ENCODE results near the gene TAX1BP1. TPM values are rescaled to one million over a fixed set of nuclear protein-coding genes. Genes with fewer than 3 reads are reported as not detected.

The TAX1BP1 gene
- total and polyA plus RNA-seq, 2 experiments from 2014 or later, result 56.5 to 87.9 TPM

DNA sequence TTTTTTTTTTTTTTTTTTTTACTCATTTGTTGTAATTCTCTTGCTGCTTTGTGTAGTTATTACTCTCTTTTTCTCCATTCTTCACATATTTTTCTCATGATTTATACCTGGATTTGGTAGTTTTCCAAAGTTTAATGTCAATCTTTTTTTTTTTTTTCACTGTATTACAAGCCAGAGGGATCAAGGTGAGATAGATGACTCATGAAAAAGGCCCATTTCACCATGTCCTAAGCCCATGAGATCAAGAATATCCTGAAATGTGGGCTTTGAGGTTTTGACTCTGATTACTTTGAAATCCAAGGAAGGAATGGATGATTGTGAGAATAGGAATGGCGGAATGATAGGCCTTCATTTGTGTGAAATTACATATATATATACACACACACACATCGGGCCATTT, 31.1 kb downstream of the TAX1BP1 start (continued):
- TF ChIP-seq, protein P1, sequence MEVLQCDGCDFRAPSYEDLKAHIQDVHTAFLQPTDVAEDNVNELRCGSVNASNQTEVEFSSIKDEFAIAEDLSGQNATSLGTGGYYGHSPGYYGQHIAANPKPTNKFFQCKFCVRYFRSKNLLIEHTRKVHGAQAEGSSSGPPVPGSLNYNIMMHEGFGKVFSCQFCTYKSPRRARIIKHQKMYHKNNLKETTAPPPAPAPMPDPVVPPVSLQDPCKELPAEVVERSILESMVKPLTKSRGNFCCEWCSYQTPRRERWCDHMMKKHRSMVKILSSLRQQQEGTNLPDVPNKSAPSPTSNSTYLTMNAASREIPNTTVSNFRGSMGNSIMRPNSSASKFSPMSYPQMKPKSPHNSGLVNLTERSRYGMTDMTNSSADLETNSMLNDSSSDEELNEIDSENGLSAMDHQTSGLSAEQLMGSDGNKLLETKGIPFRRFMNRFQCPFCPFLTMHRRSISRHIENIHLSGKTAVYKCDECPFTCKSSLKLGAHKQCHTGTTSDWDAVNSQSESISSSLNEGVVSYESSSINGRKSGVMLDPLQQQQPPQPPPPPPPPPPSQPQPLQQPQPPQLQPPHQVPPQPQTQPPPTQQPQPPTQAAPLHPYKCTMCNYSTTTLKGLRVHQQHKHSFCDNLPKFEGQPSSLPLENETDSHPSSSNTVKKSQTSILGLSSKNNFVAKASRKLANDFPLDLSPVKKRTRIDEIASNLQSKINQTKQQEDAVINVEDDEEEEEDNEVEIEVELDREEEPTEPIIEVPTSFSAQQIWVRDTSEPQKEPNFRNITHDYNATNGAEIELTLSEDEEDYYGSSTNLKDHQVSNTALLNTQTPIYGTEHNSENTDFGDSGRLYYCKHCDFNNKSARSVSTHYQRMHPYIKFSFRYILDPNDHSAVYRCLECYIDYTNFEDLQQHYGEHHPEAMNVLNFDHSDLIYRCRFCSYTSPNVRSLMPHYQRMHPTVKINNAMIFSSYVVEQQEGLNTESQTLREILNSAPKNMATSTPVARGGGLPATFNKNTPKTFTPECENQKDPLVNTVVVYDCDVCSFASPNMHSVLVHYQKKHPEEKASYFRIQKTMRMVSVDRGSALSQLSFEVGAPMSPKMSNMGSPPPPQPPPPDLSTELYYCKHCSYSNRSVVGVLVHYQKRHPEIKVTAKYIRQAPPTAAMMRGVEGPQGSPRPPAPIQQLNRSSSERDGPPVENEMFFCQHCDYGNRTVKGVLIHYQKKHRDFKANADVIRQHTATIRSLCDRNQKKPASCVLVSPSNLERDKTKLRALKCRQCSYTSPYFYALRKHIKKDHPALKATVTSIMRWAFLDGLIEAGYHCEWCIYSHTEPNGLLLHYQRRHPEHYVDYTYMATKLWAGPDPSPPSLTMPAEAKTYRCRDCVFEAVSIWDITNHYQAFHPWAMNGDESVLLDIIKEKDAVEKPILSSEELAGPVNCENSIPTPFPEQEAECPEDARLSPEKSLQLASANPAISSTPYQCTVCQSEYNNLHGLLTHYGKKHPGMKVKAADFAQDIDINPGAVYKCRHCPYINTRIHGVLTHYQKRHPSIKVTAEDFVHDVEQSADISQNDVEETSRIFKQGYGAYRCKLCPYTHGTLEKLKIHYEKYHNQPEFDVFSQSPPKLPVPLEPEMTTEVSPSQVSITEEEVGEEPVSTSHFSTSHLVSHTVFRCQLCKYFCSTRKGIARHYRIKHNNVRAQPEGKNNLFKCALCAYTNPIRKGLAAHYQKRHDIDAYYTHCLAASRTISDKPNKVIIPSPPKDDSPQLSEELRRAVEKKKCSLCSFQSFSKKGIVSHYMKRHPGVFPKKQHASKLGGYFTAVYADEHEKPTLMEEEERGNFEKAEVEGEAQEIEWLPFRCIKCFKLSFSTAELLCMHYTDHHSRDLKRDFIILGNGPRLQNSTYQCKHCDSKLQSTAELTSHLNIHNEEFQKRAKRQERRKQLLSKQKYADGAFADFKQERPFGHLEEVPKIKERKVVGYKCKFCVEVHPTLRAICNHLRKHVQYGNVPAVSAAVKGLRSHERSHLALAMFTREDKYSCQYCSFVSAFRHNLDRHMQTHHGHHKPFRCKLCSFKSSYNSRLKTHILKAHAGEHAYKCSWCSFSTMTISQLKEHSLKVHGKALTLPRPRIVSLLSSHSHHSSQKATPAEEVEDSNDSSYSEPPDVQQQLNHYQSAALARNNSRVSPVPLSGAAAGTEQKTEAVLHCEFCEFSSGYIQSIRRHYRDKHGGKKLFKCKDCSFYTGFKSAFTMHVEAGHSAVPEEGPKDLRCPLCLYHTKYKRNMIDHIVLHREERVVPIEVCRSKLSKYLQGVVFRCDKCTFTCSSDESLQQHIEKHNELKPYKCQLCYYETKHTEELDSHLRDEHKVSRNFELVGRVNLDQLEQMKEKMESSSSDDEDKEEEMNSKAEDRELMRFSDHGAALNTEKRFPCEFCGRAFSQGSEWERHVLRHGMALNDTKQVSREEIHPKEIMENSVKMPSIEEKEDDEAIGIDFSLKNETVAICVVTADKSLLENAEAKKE (CRISPR knock-in tag; IDR thresholded peaks at IDR 0.05), result no peak
- TF ChIP-seq POLR2AphosphoS5 (IDR thresholded peaks at IDR 0.05; ENCODE audit: low read depth), result no peak

DNA sequence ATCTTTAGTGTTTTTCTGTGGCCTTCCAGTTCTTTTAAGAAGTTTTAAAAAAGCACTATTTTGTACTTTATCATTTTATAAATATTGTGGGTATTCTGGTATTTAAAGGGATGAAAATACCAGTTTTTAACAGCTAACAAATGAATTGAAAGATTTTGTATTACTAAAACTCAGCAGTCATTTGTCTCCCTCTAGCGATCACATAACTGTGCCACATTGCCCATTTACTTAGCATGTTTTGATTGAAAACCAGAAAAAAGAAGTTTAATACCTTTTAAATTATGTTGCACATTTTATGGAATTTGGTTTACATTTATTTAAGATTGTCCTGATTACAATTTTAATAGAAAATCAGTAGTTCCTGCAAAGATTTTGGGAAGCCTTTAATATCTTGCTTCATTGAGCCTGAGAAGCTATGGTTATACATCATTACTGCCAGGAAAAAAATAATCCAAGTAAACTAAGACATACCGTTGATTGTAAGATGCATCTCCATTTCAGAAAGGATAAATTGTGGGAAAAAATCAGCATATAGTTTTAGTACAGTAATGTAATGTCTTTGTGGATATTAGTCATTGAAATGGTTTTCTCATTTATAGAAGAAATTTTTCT, 34.9 kb downstream of the TAX1BP1 start:
- H3K4me3 ChIP-seq, result no peak overlapping the region
- H3K79me2 ChIP-seq (replicated peaks; ENCODE audit: insufficient read depth), result peaks cover 13% of the 10 kb centered on the region; the same call in 1 of the 2 replicates
- H3K27me3 ChIP-seq (ENCODE audit: insufficient read depth), result no peaks in the 10 kb centered on the region
- TF ChIP-seq CREB1 (CRISPR knock-in tag; IDR thresholded peaks at IDR 0.05; ENCODE audit: low read depth), result no peak
- TF ChIP-seq, protein P2, sequence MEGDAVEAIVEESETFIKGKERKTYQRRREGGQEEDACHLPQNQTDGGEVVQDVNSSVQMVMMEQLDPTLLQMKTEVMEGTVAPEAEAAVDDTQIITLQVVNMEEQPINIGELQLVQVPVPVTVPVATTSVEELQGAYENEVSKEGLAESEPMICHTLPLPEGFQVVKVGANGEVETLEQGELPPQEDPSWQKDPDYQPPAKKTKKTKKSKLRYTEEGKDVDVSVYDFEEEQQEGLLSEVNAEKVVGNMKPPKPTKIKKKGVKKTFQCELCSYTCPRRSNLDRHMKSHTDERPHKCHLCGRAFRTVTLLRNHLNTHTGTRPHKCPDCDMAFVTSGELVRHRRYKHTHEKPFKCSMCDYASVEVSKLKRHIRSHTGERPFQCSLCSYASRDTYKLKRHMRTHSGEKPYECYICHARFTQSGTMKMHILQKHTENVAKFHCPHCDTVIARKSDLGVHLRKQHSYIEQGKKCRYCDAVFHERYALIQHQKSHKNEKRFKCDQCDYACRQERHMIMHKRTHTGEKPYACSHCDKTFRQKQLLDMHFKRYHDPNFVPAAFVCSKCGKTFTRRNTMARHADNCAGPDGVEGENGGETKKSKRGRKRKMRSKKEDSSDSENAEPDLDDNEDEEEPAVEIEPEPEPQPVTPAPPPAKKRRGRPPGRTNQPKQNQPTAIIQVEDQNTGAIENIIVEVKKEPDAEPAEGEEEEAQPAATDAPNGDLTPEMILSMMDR (conservative IDR thresholded peaks at IDR 0.05; ENCODE audit: low read depth in 2 of 2), result peak; percentile 63 to 82
- H3K9me3 Mint-ChIP-seq, result no peaks in the 10 kb centered on the region
- no peaks in the 10 kb centered on the region for H3K9me2 ChIP-seq (ENCODE audit: insufficient read depth)
- peaks cover 3% of the 10 kb centered on the region; the same call in 1 of the 2 replicates for H4K20me1 ChIP-seq (replicated peaks; ENCODE audit: insufficient read depth)
- no peak overlapping the region for H3K4me2 ChIP-seq
- H3K36me3 ChIP-seq (ENCODE audit: insufficient read depth), result no peaks in the 10 kb centered on the region
- H3F3A ChIP-seq (replicated peaks; ENCODE audit: low read depth), result no peaks in the 10 kb centered on the region
- H3K27ac ChIP-seq (ENCODE audit: low read depth), result no peak overlapping the region
- no peak overlapping the region for H2AFZ ChIP-seq
- H3K4me3 Mint-ChIP-seq, result no peak overlapping the region
- no peaks in the 10 kb centered on the region for H3K27me3 Mint-ChIP-seq (ENCODE audit: insufficient read depth, low read depth, poor library complexity)
- no peak overlapping the region for H3K27ac Mint-ChIP-seq
- ATAC-seq (no peak), DNase-seq (ENCODE audit: low spot score) (peak; percentile 53)
- no peaks in the 10 kb centered on the region for H3K4me1 ChIP-seq (ENCODE audit: insufficient read depth)
- peaks cover 6% of the 10 kb centered on the region; the same call in 1 of the 3 replicates for H3K36me3 Mint-ChIP-seq (ENCODE audit: low read depth)
- H3K4me1 Mint-ChIP-seq, result peaks cover 6% of the 10 kb centered on the region; the same call in 2 of the 3 replicates
